WTC11 (cell line): ENCODE measurements around the gene GMEB2. TPM values are rescaled to one million over a fixed set of nuclear protein-coding genes. Genes with fewer than 3 reads are reported as not detected.

Experiments used
- ATAC-seq: fragments of 200-7000 bp; cut with Tn5 transposase; 2 replicates; pipeline ENCODE4 v1.10.0; 2021; ENCODE audit warnings: mild to moderate bottlenecking, moderate library complexity
- CTCF ChIA-PET: fragments of 300-600 bp; sonication (Branson Sonifier 250); formaldehyde crosslinking; loops from one replicate; lab custom pipeline; 2021; ENCODE audit warnings: antibody characterized with exemption; lab: Charles Lee
- POLR2A ChIA-PET: fragments of 350-600 bp; sonication (Branson Sonifier 250); formaldehyde crosslinking; loops from one replicate; lab custom pipeline; 2021; ENCODE audit warnings: antibody characterized with exemption; lab: Charles Lee
- DNase-seq: peaks from one replicate; pipeline ENCODE4 v3.0.0; 2021; ENCODE audit warnings: low spot score
- H3K27ac Mint-ChIP-seq: 2 replicates; pipeline ENCODE4 v1.8.0; 2021; ENCODE audit warnings: mixed read lengths
- H3K27me3 Mint-ChIP-seq: 2 replicates; pipeline ENCODE4 v1.8.0; 2021; ENCODE audit warnings: low read depth, mild to moderate bottlenecking, moderate library complexity, mixed read lengths
- H3K36me3 Mint-ChIP-seq: 2 replicates; pipeline ENCODE4 v1.8.0; 2021; ENCODE audit warnings: mixed read lengths
- H3K4me1 Mint-ChIP-seq: 2 replicates; pipeline ENCODE4 v1.8.0; 2022; ENCODE audit warnings: mixed read lengths
- H3K4me3 Mint-ChIP-seq: 2 replicates; pipeline ENCODE4 v1.8.0; 2021; ENCODE audit warnings: mild to moderate bottlenecking, moderate library complexity, mixed read lengths
- H3K9me3 Mint-ChIP-seq: 2 replicates; pipeline ENCODE4 v1.8.0; 2021; ENCODE audit warnings: mixed read lengths
- CREB1 ChIP-seq: sonication (generic); formaldehyde crosslinking; IDR thresholded peaks from 2 replicates; pipeline ENCODE4 v1.8.0; 2023; ENCODE audit warnings: mild to moderate bottlenecking, missing genetic modification reagents
- ESRRA ChIP-seq: sonication (generic); formaldehyde crosslinking; IDR thresholded peaks from 2 replicates; pipeline ENCODE4 v1.8.1; 2022; ENCODE audit warnings: mild to moderate bottlenecking, missing genetic modification reagents, borderline replicate concordance
- ETV6 ChIP-seq: sonication (generic); formaldehyde crosslinking; IDR thresholded peaks from 2 replicates; pipeline ENCODE4 v1.8.1; 2022; ENCODE audit warnings: mild to moderate bottlenecking, missing genetic modification reagents
- HMGA2 ChIP-seq: fragments of 250-450 bp; sonication (Bioruptor Pico); IDR thresholded peaks from 2 replicates; pipeline ENCODE4 v1.4.0; 2021; ENCODE audit warnings: mild to moderate bottlenecking, moderate library complexity
- JAZF1 ChIP-seq: fragments of 250-450 bp; sonication (Bioruptor Pico); IDR thresholded peaks from 2 replicates; pipeline ENCODE4 v1.9.0; 2021; ENCODE audit warnings: moderate library complexity, mild to moderate bottlenecking, inconsistent platforms
- MXD4 ChIP-seq: fragments of 250-450 bp; sonication (Bioruptor Pico); IDR thresholded peaks from 2 replicates; pipeline ENCODE4 v1.8.0; 2021; ENCODE audit warnings: mild to moderate bottlenecking, moderate library complexity, borderline replicate concordance
- NFATC4 ChIP-seq: fragments of 250-450 bp; sonication (Bioruptor Pico); IDR thresholded peaks from 2 replicates; pipeline ENCODE4 v1.9.0; 2021; ENCODE audit warnings: mild to moderate bottlenecking
- NR3C1 ChIP-seq: sonication (generic); formaldehyde crosslinking; conservative IDR thresholded peaks from 2 replicates; pipeline ENCODE4 v1.8.1; 2023; ENCODE audit warnings: low read depth, mild to moderate bottlenecking, missing genetic modification reagents
- RELA ChIP-seq: sonication (generic); formaldehyde crosslinking; IDR thresholded peaks from 2 replicates; pipeline ENCODE4 v1.8.1; 2022; ENCODE audit warnings: missing genetic modification reagents, mild to moderate bottlenecking, borderline replicate concordance
- ZNF317 ChIP-seq: sonication (generic); formaldehyde crosslinking; IDR thresholded peaks from 2 replicates; pipeline ENCODE4 v1.8.1; 2023; ENCODE audit warnings: low read depth, mild to moderate bottlenecking, moderate library complexity, missing genetic modification reagents, borderline replicate concordance
- ZNF423 ChIP-seq: fragments of 250-450 bp; sonication (Bioruptor Pico); IDR thresholded peaks from 2 replicates; pipeline ENCODE4 v2.1.2; 2022; ENCODE audit warnings: mild to moderate bottlenecking, moderate library complexity
- total RNA-seq: library from RNA; stranded (reverse); gene quantifications from 3 replicates; pipeline ENCODE4 v1.2.3, GENCODE V29; 2021
- TF ChIP-seq, protein P1 (sequence below): sonication (generic); formaldehyde crosslinking; IDR thresholded peaks from 2 replicates; pipeline ENCODE4 v1.8.0; 2022; ENCODE audit warnings: mild to moderate bottlenecking, missing genetic modification reagents
- TF ChIP-seq, protein P2 (sequence below): fragments of 250-450 bp; sonication (Bioruptor Pico); IDR thresholded peaks from 2 replicates; pipeline ENCODE4 v2.1.2; 2022; ENCODE audit warnings: mild to moderate bottlenecking, moderate library complexity
- TF ChIP-seq, protein P3 (sequence below): sonication (generic); formaldehyde crosslinking; IDR thresholded peaks from 2 replicates; pipeline ENCODE4 v1.8.1; 2022; ENCODE audit warnings: mild to moderate bottlenecking, moderate library complexity, missing genetic modification reagents
- TF ChIP-seq, protein P4 (sequence below): sonication (generic); formaldehyde crosslinking; conservative IDR thresholded peaks from 2 replicates; pipeline ENCODE4 v1.8.1; 2023; ENCODE audit warnings: mild to moderate bottlenecking, low read depth, missing genetic modification reagents, moderate library complexity
- TF ChIP-seq, protein P5 (sequence below): sonication (generic); formaldehyde crosslinking; IDR thresholded peaks from 2 replicates; pipeline ENCODE4 v1.8.0; 2022; ENCODE audit warnings: mild to moderate bottlenecking, missing genetic modification reagents
- TF ChIP-seq, protein P6 (sequence below): sonication (generic); formaldehyde crosslinking; conservative IDR thresholded peaks from 2 replicates; pipeline ENCODE4 v1.8.1; 2022; ENCODE audit warnings: mild to moderate bottlenecking, missing genetic modification reagents
- TF ChIP-seq, protein P7 (sequence below): fragments of 200-600 bp; IDR thresholded peaks from 2 replicates; pipeline ENCODE4 v1.8.0; 2022; ENCODE audit warnings: antibody characterized with exemption

Gene GMEB2
- total RNA-seq, 1 experiment from 2014 or later = 14.8 TPM

DNA sequence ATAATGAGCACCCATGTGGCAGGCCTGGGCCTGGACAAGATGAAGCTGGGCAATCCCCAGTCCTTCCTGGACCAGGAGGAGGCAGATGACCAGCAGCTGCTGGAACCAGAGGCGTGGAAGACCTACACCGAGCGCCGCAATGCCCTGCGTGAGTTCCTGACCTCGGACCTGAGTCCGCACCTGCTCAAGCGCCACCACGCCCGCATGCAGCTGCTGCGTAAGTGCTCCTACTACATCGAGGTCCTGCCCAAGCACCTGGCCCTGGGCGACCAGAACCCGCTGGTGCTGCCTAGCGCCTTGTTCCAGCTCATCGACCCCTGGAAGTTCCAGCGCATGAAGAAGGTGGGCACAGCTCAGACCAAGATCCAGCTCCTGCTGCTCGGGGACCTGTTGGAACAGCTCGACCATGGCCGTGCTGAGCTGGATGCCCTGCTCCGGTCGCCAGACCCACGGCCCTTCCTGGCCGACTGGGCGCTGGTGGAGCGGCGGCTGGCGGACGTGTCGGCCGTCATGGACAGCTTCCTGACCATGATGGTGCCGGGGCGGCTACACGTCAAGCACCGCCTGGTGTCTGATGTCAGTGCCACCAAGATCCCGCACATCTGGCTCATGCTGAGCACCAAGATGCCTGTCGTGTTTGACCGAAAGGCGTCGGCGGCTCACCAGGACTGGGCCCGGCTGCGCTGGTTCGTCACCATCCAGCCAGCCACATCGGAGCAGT lies 71.1 kb downstream of the GMEB2 start:
- peaks cover 15% of the 10 kb centered on the region for H3K4me1 Mint-ChIP-seq
- CTCF ChIA-PET = interaction anchor here (0.5 to 3.9 kb wide), 3 partner anchors 17 to 114 kb away, joined by 3 to 34 read pairs (median 7); partner anchors contain the start of genes HELZ2 and PTK6
- H3K27ac Mint-ChIP-seq = no peak overlapping the region
- H3K4me3 Mint-ChIP-seq = no peak overlapping the region
- DNase-seq = no peak
- TF ChIP-seq RELA (CRISPR knock-in tag) (no peak), JAZF1 (CRISPR knock-in tag) (no peak), NFATC4 (no peak), ZNF317 (no peak), ZNF423 (no peak)
- TF ChIP-seq, protein P1, sequence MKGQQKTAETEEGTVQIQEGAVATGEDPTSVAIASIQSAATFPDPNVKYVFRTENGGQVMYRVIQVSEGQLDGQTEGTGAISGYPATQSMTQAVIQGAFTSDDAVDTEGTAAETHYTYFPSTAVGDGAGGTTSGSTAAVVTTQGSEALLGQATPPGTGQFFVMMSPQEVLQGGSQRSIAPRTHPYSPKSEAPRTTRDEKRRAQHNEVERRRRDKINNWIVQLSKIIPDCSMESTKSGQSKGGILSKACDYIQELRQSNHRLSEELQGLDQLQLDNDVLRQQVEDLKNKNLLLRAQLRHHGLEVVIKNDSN (CRISPR knock-in tag) = no peak
- TF ChIP-seq, protein P2, sequence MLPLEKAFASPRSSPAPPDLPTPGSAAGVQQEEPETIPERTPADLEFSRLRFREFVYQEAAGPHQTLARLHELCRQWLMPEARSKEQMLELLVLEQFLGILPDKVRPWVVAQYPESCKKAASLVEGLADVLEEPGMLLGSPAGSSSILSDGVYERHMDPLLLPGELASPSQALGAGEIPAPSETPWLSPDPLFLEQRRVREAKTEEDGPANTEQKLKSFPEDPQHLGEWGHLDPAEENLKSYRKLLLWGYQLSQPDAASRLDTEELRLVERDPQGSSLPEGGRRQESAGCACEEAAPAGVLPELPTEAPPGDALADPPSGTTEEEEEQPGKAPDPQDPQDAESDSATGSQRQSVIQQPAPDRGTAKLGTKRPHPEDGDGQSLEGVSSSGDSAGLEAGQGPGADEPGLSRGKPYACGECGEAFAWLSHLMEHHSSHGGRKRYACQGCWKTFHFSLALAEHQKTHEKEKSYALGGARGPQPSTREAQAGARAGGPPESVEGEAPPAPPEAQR = no peak
- TF ChIP-seq, protein P3, sequence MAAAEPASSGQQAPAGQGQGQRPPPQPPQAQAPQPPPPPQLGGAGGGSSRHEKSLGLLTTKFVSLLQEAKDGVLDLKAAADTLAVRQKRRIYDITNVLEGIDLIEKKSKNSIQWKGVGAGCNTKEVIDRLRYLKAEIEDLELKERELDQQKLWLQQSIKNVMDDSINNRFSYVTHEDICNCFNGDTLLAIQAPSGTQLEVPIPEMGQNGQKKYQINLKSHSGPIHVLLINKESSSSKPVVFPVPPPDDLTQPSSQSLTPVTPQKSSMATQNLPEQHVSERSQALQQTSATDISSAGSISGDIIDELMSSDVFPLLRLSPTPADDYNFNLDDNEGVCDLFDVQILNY (CRISPR knock-in tag) = no peak
- TF ChIP-seq, all 79 proteins: peak for 0
- POLR2A ChIA-PET = interaction anchor here (0.8 kb wide), 1 partner anchor 44 kb away, joined by 3 read pairs; no protein-coding TSS in a partner anchor
- Mint-ChIP-seq H3K9me3 (no peaks in the 10 kb centered on the region), H3K36me3 (peaks cover 3% of the 10 kb centered on the region), H3K27me3 (no peaks in the 10 kb centered on the region)
- no peak for ATAC-seq

DNA sequence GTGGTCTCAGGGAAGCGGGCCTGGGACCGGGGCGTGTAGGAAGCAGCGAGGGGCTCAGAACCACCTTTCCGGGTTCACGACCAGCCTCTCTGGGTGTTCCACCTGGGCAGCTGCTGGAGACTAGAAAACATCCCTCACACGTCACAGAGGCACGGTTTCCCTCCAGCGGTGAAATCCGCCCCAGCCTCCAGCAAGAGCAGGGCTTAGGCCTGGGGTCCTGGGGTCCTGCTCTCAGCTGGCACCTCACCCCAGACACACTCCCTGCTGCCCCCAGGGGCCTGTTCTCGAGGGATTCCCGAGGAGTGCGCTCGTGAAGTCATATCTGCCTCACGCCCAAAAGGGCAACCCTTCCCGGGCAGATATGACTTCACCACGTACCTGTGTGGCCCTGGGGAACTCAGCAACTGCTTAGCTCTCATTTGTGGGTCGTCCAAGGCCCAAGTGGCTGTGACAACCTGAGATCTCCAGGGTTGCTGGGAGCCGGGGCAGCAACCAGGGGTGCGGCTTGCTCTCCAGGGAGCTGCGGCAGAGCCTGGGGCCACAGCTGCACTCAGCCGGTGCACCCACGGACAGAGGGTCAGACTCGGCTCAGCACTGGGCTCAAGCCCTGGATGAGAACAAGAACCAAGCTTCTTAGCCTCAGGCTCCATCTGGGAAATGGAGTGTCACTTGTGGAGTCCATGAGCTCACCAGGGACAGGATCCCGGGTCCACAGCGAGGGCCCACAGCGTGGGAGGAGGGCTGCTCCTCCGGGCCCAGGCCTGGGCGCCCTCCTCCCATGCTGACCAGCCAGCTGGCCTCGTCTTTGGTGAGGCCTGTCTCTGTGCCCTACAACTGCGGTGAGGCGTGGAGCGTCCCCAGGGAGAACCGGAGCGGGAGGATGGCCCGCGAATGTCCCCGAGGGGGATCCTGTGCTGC lies 72.3 kb downstream of the GMEB2 start:
- Mint-ChIP-seq H3K4me3 (peak overlapping the region; percentile 68), H3K4me1 (peaks cover 15% of the 10 kb centered on the region), H3K9me3 (no peaks in the 10 kb centered on the region), H3K36me3 (no peaks in the 10 kb centered on the region), H3K27me3 (no peaks in the 10 kb centered on the region)
- CTCF ChIA-PET = interaction anchor here (0.5 to 3.9 kb wide), 7 partner anchors 17 to 566 kb away, joined by 3 to 34 read pairs (median 4); partner anchors contain the start of genes HELZ2 and PTK6
- no peak for ATAC-seq
- POLR2A ChIA-PET = no interaction called here
- TF ChIP-seq, protein P4, sequence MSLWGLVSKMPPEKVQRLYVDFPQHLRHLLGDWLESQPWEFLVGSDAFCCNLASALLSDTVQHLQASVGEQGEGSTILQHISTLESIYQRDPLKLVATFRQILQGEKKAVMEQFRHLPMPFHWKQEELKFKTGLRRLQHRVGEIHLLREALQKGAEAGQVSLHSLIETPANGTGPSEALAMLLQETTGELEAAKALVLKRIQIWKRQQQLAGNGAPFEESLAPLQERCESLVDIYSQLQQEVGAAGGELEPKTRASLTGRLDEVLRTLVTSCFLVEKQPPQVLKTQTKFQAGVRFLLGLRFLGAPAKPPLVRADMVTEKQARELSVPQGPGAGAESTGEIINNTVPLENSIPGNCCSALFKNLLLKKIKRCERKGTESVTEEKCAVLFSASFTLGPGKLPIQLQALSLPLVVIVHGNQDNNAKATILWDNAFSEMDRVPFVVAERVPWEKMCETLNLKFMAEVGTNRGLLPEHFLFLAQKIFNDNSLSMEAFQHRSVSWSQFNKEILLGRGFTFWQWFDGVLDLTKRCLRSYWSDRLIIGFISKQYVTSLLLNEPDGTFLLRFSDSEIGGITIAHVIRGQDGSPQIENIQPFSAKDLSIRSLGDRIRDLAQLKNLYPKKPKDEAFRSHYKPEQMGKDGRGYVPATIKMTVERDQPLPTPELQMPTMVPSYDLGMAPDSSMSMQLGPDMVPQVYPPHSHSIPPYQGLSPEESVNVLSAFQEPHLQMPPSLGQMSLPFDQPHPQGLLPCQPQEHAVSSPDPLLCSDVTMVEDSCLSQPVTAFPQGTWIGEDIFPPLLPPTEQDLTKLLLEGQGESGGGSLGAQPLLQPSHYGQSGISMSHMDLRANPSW (CRISPR knock-in tag) = no peak
- no peak for TF ChIP-seq MXD4
- no peak for TF ChIP-seq NR3C1
- TF ChIP-seq ETV6 = no peak
- TF ChIP-seq, protein P5, sequence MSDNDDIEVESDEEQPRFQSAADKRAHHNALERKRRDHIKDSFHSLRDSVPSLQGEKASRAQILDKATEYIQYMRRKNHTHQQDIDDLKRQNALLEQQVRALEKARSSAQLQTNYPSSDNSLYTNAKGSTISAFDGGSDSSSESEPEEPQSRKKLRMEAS (CRISPR knock-in tag) = no peak
- TF ChIP-seq CREB1 = no peak
- TF ChIP-seq, protein P6, sequence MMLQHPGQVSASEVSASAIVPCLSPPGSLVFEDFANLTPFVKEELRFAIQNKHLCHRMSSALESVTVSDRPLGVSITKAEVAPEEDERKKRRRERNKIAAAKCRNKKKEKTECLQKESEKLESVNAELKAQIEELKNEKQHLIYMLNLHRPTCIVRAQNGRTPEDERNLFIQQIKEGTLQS = no peak
- no peak for TF ChIP-seq ESRRA (CRISPR knock-in tag)
- TF ChIP-seq, protein P7, sequence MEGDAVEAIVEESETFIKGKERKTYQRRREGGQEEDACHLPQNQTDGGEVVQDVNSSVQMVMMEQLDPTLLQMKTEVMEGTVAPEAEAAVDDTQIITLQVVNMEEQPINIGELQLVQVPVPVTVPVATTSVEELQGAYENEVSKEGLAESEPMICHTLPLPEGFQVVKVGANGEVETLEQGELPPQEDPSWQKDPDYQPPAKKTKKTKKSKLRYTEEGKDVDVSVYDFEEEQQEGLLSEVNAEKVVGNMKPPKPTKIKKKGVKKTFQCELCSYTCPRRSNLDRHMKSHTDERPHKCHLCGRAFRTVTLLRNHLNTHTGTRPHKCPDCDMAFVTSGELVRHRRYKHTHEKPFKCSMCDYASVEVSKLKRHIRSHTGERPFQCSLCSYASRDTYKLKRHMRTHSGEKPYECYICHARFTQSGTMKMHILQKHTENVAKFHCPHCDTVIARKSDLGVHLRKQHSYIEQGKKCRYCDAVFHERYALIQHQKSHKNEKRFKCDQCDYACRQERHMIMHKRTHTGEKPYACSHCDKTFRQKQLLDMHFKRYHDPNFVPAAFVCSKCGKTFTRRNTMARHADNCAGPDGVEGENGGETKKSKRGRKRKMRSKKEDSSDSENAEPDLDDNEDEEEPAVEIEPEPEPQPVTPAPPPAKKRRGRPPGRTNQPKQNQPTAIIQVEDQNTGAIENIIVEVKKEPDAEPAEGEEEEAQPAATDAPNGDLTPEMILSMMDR = no peak
- TF ChIP-seq HMGA2 (CRISPR knock-in tag) = no peak
- TF ChIP-seq, all 79 proteins: peak for 0
- no peak for DNase-seq
- no peak overlapping the region for H3K27ac Mint-ChIP-seq
